HL-60 (cell line): ENCODE results near the gene NCEH1.

Experiments used
- POLR2AphosphoS5 ChIP-seq: IDR thresholded peaks from 2 replicates; pipeline ENCODE4 v1.6.1; 2012; ENCODE audit warnings: low read depth
- SPI1 ChIP-seq: IDR thresholded peaks from 2 replicates; pipeline ENCODE4 v1.6.1; 2012; ENCODE audit warnings: low read depth, mild to moderate bottlenecking, borderline replicate concordance
- TF ChIP-seq, protein P1 (sequence below): IDR thresholded peaks from one replicate; pipeline ENCODE4 v1.5.1; 2011; ENCODE audit warnings: low read length, control low read depth, inconsistent platforms; ENCODE audit not compliant: insufficient read depth
- TF ChIP-seq, protein P2 (sequence below): IDR thresholded peaks from 2 replicates; pipeline ENCODE4 v1.6.1; 2012; ENCODE audit warnings: low read depth; ENCODE audit not compliant: insufficient replicate concordance

DNA sequence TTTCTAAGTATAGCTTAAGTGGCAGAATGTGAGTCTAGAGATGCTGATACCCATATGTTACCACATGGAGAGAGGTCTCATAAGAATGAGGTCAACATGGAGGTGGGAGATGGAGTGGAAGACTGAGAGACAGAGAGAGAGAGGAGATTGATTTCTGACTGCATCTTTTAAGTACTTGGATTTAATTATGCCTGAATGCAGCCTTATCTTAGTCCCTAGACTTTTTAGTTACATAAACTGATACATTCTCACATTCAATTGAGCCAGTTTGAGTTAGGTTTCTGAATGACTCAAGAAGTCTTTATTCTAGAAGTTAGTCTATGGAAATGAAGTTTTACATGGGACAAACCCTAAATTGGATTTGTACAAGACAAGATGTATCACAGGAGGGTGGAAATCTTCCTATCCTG lies 129.1 kb downstream of the NCEH1 start:
- TF ChIP-seq, protein P1, sequence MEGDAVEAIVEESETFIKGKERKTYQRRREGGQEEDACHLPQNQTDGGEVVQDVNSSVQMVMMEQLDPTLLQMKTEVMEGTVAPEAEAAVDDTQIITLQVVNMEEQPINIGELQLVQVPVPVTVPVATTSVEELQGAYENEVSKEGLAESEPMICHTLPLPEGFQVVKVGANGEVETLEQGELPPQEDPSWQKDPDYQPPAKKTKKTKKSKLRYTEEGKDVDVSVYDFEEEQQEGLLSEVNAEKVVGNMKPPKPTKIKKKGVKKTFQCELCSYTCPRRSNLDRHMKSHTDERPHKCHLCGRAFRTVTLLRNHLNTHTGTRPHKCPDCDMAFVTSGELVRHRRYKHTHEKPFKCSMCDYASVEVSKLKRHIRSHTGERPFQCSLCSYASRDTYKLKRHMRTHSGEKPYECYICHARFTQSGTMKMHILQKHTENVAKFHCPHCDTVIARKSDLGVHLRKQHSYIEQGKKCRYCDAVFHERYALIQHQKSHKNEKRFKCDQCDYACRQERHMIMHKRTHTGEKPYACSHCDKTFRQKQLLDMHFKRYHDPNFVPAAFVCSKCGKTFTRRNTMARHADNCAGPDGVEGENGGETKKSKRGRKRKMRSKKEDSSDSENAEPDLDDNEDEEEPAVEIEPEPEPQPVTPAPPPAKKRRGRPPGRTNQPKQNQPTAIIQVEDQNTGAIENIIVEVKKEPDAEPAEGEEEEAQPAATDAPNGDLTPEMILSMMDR: no peak
- TF ChIP-seq POLR2AphosphoS5 (no peak), SPI1 (no peak)
- TF ChIP-seq, protein P2, sequence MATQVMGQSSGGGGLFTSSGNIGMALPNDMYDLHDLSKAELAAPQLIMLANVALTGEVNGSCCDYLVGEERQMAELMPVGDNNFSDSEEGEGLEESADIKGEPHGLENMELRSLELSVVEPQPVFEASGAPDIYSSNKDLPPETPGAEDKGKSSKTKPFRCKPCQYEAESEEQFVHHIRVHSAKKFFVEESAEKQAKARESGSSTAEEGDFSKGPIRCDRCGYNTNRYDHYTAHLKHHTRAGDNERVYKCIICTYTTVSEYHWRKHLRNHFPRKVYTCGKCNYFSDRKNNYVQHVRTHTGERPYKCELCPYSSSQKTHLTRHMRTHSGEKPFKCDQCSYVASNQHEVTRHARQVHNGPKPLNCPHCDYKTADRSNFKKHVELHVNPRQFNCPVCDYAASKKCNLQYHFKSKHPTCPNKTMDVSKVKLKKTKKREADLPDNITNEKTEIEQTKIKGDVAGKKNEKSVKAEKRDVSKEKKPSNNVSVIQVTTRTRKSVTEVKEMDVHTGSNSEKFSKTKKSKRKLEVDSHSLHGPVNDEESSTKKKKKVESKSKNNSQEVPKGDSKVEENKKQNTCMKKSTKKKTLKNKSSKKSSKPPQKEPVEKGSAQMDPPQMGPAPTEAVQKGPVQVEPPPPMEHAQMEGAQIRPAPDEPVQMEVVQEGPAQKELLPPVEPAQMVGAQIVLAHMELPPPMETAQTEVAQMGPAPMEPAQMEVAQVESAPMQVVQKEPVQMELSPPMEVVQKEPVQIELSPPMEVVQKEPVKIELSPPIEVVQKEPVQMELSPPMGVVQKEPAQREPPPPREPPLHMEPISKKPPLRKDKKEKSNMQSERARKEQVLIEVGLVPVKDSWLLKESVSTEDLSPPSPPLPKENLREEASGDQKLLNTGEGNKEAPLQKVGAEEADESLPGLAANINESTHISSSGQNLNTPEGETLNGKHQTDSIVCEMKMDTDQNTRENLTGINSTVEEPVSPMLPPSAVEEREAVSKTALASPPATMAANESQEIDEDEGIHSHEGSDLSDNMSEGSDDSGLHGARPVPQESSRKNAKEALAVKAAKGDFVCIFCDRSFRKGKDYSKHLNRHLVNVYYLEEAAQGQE: no peak
